NCI-H510A (cell line): Measurements from ENCODE around the gene SCGB3A2.
A peak's percentile ranks its signal among the peaks of the same experiment; 100 is the strongest.

Source experiments
- DNase-seq: peaks from one replicate; lab custom pipeline; 2025; lab: John Stamatoyannopoulos, UW

SCGB3A2 gene, protein sequence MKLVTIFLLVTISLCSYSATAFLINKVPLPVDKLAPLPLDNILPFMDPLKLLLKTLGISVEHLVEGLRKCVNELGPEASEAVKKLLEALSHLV

DNA sequence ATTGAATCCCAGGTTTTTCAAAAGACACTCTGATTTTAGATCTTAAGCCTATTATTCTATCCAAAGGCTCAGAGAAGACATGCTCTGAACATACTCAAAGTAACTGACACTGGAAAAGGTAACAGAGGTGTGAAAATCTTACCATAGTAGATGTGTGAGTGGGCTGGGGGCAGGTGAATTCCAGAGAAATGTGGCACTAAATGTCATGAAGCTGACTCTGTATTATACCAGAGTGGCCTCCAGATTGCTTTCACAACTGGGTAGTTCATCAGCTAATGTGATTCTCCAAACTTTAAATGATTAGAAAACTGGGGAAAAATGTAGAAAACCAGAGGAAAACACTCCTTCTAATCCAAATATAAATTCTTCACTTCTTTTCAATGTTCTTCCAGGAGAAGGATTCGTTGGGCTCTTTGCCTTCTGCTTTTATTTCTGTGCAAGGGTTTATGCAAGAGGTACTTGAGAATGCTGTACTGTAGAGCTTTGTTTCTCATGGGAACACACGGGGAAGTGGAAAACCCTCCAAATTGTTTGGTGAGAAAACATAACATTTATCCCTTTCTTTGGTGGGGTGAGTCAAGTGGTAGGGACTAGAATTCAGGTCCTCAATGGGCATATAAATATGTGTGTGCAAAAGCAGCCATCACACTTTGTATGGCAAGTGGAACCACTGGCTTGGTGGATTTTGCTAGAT lies at the start of gene SCGB3A2:
SCGB3A2 (plus strand) TSS at position 646 of the 694 bp plus-strand sequence. CDS start 93 bp downstream, outside the sequence.
- DNase-seq, result no peak

DNA sequence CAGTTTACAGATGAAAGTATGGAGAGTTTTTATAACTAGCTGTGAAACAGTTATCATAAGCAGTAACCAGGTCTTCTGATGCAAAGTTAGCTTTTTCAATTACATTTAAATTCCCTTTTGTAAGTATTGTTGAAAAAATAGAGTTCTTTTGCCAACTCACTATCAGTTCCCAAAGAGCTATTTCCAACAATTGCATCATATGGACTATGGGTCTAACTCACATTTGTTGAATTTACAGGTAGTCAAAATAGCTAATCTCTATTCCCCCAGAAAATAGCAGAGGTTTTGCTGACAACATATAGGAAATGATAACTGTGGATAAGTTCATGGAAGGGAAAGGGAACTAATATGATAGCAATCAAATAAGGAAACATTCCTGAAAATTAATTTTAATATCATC lies 48.5 kb upstream of the SCGB3A2 start:
- DNase-seq, result no peak

DNA sequence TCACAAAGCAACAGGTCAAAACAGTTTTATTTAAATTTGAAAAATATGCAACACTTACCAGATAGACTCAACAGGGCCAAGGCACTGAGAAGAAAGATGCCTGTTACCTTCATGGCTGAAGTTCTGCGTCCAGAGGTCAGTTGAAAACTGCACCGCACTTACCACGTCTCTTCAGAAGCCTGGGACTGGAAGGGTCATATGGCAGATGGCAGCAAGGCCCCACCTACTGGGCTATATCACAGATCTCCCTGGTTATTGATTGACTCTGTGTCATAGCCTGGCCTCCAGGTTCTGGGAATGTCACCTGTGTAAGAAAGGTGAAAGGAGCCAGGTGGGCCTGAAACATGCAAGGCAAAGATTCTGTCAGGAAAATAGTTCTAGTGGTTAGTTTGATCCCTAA lies 47.0 kb upstream of the SCGB3A2 start, which contains the start of gene SPINK1:
SPINK1 (minus strand) TSS at position 207 of the 400 bp plus-strand sequence; CDS start at position 113, 94 bp downstream.
- no peak for DNase-seq

DNA sequence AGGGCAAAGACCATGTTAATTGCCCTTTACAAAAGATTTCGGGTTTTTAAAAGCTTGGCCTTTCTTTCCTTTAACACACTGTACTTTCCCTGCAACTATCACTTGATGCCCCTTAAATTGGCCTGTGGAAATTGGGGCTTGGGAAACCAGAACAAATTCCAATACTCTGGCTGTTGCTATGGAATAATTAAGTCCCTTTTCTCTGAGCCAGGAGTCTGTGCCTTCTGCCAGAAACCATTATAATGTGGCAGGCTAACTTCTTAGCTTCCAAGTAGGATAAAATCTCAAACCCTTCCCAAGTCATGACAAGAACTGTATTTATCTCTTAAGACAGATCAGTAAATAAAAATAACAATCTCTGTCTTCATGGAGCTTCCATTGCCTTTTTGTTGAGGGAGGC lies 46.0 kb upstream of the SCGB3A2 start:
- DNase-seq, result no peak

DNA sequence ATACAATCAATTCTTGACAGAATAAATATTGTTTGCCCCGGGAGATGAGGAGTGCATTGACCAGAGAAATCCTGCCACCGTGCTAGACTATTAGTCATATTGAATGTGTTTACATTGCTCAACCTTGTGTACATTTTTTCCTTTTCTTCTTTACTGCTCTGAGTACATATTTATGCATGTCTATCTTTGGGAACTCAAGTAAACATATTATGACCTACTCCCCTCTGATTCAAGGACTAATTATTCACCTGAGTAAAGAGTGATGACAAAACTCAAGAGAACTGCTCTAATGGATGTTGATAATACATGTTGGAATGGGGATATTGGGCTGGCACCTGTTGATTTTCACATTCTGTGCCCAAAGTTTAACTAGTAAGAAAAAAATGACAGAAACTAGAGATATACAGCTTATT lies 43.1 kb upstream of the SCGB3A2 start:
- peak; percentile 13 for DNase-seq

DNA sequence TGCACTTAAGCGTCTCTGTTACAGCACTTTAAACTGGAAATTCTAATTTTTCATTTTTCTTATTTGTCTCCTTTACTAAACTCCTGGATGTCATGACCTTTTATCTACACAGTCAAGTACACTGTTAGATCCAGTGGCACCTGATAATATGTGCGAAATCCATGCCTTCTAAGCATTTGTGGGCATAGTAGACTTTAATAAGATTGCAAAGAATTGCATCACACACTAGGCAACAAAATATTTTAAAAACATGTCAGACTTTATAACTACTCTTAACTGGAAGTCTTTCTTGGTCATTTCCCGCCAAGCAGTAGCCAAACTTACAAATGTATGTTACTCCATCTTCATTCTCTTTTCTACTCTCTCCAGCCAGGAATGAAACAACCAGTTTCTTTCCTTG lies 42.1 kb upstream of the SCGB3A2 start:
- DNase-seq, result no peak

DNA sequence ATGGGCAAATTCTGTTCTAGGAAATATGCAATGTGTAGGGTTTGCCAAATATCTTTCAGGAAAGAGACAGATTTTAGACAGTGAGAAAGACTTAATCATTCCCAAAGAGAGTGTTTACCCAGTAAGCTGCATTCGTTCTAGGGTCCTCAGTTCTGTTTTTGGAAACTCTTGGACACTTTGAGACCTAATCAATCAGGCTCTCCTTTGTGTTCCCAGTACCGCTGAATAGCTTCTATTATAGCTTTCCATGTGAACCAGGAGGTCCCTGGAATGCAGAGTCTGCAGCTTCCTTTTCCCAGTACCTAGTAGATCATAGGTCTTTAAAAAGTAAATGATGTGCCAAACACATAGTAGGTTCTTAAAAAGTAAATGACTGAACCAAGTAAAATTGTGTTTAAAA lies 35.6 kb upstream of the SCGB3A2 start:
- no peak for DNase-seq

DNA sequence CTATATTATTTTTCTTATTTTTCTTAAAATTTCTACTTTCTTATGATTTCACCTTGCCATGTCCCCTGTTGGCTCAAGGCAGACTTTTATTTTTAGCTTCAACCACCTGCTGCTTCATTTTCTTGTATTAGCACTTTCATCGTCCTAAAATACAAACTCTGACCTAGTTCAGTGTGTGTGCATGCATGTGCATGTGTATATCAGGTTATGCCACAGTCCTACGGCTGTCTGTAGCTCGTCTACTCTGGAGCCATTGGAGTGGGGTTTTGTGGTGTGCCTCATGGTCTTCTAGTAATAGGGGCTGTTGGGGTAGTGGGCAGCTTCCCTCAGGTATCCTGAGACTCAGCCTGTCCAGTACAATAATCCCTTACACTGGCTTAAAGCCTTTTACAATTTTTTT lies 33.7 kb upstream of the SCGB3A2 start:
- DNase-seq, result no peak

DNA sequence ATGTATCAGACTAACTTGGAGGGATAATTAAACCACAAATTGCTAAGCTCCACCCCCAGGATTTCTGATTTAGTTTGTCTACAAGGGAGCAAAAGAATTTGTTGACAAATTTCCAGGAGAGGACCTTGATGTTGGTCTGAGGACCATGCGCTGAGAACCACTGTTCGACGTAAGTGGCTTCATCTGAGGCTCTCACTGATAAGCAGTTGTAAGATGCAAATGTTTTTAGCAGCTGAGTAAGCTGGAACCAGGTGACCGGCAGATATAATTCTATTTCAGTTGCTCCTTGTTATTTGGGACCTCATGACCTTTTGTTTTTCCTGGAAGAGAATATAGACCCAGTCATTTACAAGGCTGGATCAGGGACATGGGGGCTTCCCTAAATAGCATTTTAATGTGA lies 32.9 kb upstream of the SCGB3A2 start:
- DNase-seq, result no peak

DNA sequence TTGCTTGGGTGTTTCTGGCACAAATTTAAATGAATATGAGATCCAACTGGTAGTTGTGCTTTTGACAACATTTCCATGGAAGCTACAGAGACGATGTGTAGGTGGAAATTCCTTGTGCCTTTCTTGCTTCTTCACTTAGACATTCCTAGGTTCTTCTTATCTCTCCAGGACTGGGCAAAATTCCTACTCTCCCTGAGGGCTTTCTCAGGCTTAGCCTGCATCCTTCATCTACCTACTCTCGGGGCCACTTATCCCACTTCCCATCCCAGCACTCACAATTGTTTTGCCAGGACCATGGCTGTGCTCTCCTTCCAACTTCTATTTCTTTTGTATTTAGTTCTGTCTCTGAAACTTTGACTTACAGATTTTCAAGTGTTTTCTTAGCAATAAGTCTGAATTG lies 29.3 kb upstream of the SCGB3A2 start:
- no peak for DNase-seq

DNA sequence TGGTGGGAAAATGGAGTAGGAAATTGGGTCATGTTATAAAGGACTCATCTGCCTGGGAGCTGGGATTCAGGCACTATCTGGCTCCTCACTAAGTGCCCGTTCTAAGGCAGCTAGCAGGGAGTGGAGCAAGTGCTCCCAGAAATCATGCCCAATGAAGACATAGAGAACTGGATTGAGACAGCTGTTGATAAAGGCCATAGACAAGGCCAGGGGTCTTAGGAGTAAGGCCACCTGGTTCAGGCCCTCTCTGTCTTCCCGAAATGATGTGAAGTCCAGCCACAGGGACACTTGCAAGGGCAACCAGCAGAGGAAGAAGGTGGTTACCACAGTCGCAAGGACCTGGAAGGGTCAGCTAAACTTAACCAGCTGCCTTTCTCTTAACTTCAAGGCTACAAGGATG lies 26.9 kb upstream of the SCGB3A2 start:
- no peak for DNase-seq

DNA sequence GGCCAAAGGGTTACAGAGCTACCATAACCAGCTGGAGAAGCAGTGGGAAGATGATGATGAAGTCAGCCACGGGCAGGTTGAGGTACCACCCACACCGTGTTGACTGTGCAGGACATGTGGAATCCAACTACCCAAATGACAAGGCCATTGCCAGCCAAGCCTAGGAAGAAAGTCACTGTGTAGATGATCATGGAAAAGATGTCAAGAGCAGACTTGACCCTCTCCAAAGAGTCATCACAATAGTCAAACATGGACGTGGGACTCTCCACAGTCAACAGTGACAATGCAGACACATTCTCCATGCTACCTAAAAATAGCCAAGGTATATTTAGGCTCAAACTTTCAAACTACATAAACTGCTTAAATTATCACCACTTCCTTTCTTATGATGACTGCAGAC lies 26.1 kb upstream of the SCGB3A2 start:
- DNase-seq, result no peak

DNA sequence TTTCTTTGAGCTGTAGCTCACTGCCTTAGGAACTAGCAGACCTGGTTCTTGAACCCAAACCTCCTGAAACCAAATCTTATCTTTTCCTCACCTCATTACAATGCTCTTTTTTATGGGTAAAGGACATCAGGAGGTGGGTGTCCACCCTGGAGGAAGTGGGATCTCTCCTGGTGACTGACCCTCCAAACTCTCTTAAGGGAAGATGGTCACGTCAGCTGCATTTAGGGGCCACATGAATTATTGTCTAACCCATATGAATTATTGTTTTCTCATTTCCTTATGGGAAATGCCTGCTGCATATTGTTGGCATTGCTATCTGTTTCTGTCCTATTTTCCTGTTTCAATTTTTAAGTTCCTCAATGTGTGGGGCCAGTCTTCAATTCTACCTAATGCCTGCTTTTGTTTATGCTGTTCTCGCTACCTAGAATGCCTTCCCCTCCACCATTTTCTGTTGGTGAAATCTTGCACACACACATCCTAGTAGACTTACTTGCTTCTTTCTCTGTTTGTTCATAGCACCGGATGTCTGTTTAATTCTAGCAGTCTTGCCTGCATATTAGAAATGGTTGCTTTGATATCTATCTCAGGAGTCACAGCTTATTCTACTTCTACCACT lies 25.0 kb upstream of the SCGB3A2 start:
- no peak for DNase-seq

DNA sequence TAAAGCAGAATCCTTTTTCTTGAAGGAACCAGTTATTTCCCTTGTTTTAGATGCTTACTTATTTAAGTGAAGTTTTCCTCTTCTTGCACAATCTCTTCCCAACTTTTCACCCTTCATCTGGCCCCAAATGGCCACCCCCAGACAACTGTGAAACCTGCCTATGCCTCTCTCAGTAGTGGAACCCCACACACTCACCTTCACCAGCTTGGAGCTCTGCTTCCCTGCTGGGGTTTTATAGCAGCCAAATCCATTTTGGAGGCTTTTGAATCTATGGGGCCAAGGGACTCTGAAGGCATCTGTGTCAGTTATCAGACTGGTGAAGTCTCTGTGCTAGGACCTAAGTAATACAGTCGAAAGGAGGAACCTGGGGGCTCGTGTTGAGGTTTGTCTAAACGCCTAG lies 24.2 kb upstream of the SCGB3A2 start:
- DNase-seq, result no peak

DNA sequence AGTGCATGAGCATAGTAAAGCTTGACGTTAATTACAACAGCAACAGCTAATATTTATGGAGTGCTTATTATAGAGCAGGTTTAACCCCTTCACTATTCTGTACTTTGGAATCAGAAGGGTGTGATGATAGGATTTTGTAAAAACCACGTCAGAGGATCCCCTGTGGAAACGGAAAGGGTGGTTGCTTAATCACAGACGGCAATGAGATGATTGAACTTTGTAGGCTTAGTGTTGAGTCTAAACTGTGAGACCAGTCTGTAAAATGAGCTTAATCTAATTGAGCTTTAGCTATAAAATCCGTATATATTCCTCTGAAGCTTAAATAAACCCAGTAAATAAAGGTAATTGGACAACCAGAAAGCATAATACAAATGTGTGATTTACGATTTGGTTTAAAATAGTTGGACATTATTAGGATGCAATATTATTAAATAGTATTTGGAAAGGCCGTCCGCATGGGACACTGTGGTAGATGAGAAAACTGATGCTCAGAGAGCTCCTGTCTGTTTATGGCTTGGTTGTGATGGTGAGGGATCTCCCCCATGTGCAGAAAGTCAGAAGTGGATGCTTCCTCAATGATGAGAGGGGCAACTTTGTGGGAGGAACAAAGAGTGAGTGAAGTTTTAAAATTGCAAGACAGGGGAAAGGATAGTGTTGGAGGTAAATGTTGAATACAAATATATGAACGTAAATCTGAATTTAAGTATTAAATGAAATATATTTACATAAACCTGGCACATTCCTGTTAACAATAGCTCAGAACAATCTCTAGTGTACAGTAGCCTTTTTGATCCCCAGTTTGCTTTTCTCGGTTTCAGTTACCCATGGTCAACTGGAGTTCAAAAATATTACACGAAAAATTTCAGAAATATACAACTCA lies 23.4 kb upstream of the SCGB3A2 start:
- DNase-seq, result no peak

DNA sequence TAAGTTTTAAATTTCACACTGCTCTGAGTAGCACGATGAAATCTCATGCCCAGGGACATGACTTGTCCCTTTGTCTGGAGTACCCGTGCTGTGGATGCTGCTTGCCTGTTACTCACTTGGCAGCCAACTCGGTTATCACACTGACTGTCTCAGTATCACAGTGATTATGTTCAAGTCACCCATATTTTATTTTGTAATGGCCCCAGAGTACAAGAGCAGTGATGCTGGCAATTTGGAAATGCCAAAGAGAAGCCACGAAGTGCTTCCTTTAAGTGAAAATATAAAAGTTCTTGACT lies 22.8 kb upstream of the SCGB3A2 start:
- no peak for DNase-seq

DNA sequence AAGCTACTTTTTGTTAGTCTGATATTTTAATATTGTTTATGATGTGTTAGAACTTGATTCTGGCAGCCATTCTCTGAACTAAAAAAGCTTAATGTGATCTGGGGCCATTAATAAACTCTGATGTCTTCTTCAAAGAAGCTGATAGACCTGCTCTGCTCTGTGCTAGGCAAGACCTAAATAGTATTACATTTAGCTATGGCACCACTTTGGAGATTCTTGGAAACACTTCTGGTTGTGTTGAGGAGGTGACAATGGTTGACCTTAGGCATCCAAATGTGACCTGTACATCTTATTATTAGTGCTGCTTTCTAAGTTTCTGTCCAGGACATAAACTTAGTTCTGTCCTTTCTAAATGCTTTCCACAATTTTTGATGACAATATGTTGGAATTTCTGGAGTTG lies 21.7 kb upstream of the SCGB3A2 start:
- no peak for DNase-seq

DNA sequence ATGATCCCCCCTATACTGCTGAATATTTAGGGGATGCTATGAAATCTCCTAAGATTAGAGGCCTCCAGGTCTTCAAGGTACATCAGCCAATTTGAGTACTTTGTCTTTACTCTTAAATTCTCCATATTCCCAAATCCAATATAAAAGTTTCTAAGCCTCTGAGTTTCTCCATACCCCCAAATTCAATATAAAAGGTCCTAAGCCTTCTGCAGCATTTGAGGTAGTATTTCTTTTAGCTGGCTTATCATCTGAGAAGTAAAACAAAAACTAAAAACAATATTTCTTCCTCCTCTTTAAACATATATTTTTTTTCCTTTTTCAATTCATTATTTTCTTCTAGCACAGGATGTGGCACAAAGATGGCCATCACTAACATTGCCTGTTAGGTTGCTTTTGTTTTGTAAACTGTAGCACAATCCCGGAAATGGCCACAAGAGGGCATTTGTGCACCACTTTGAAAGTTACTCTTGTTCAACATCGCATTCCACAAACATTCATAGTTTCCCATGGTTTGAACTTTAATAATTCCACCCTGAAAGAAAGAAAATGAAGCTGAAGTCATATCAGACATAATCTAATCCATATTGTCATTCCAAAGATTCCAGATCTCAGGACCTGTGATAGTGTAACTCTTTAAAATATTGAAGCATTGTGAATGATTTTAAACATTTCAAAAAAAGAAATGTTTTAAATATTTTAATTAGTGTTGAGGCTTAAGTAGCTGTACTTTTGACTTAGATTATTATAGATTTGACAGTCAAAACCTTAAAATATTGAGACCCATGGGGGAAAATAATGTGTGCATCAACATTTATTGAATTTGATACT lies 21.0 kb upstream of the SCGB3A2 start:
- DNase-seq, result peak; percentile 5

DNA sequence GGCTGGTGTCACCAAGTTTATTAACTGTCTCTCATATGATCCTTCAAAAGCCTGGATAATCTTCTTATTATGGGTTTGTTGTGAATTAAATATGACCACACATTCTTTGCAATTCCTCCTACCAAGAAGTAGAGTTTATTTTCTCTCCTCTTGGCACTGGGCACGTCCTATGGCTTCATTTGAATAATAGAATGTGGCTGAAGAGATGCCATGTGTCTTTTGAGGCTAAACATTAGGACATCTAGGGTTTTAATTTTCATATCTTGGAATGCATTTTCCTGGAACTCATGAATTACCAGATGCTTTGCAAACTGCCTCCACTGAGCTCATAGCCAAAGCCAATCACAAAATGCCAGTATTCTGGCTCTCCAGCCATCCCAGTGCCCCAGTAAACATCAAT lies 19.9 kb upstream of the SCGB3A2 start:
- no peak for DNase-seq

DNA sequence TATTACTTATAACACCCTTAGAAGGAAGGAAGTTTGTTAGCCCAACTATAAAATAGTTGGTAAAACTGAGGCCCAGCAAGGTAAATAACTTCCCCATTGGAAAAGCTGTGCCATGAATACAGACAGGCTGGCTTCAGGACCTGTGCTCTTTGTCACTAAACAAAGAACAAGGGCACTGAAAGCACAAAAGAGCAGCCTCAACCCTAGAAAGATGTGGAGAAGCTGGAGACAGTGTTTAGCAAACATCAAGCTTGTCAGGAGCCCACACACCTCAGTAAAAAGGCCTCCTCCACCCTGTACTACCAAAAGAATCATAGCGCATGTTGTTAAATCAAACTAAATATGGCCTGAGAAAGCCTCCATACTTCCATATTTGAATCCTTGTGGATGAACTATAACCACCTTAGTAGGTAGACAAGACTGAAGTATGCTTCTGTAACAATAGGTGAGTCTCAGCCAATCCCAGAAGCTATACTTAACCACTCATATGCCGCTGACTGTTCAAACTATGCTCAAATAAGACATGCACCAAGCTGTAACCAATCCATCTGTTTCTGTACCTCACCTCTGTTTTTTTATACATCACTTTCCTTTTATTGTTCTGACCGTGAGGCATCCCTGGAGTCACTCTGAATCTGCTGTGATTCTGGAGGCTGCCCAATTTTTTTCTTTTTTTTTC lies 18.4 kb upstream of the SCGB3A2 start:
- no peak for DNase-seq

DNA sequence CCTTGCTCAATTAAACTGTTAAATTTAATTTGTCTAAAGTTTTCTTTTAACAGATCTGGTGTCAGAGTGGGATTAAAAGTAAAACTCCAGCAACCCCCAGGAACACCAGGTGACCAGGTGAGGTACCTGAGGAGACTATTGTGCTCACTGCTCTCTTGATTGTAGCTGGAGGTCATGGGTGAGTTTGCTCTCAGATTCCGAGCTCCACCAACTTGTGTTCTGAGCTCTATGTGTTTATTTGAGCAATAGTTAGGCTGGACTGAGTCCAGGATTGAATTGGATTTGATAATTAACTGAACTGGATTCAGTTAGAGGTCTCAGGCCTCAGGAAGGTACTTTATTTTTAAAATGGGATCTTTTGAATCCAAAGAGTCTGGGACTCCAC lies 17.9 kb upstream of the SCGB3A2 start:
- DNase-seq, result no peak
